Adrenal gland (tissue), 12 donors: ENCODE measurements around the gene SERTAD1. TPM values are rescaled to one million over a fixed set of nuclear protein-coding genes. Genes with fewer than 3 reads are reported as not detected.
A peak's percentile ranks its signal among the peaks of the same experiment; 100 is the strongest.

ENCODE experiments used
- DNase-seq, 7 donors: peaks; one replicate each; pipeline ENCODE4 v3.0.0-alpha.2; 2019 to 2020
- H3K27ac ChIP-seq, 5 donors: fragments of 200-600 bp; sonication (generic) in 4 of 5; 1 replicate in 3 of 5; 2 replicates in 2 of 5; pipeline versions ENCODE4 v1.5.1 to v1.8.0; 2016 to 2020; ENCODE audit warnings: mild to moderate bottlenecking in 1 of 5
- H3K27me3 ChIP-seq: fragments of 200-600 bp; 2 replicates; pipeline ENCODE4 v1.8.0; 2021
- H3K36me3 ChIP-seq, 2 donors: fragments of 200-600 bp; replicated peaks in 1 of 2; 1 replicate in 1 of 2; 2 replicates in 1 of 2; pipeline versions ENCODE4 v1.5.1 to v1.8.0; 2018 to 2022
- H3K4me1 ChIP-seq, 2 donors: fragments of 200-600 bp; replicated peaks in 1 of 2; 1 replicate in 1 of 2; 2 replicates in 1 of 2; pipeline versions ENCODE4 v1.5.1 to v1.8.0; 2018 to 2021
- H3K4me3 ChIP-seq, 4 donors: fragments of 200-600 bp; sonication (generic) in 3 of 4; one replicate each; pipeline ENCODE4 v1.5.1; 2016 to 2018
- H3K9me3 ChIP-seq, 3 donors: fragments of 200-600 bp; sonication (generic) in 1 of 3; replicated peaks in 1 of 3; 1 replicate in 2 of 3; 2 replicates in 1 of 3; pipeline versions ENCODE4 v1.5.1 to v1.8.0; 2016 to 2021
- POLR2A ChIP-seq, 2 donors: fragments of 450-650 bp; IDR thresholded peaks; one replicate each; pipeline ENCODE4 v1.6.1; 2017; ENCODE audit warnings: antibody characterized with exemption in 2 of 2, mild to moderate bottlenecking in 2 of 2, moderate library complexity in 1 of 2
- WGBS, 4 donors: extraction: QIAGEN DNeasy Blood & Tissue Kit in 2 of 4; methylation state at CpG; one replicate each; pipeline versions ENCODE4 v1.1.5 to v1.1.7; 2013 to 2017; 5-methylcytosine and 5-hydroxymethylcytosine counted together
- intact Hi-C, 2 donors: fragments of 100-400 bp; cut with DNase I; formaldehyde crosslinking; loops; one replicate each; pipeline versions ENCODE4 v1.14.1 to v1.15.0; 2022 to 2023
- polyA plus RNA-seq, 3 donors: library from polyadenylated mRNA; stranded (reverse); fragments of 200-250 nt in 2 of 3; fragments of 350-450 nt in 1 of 3; fragmentation: Illumina TruSeq in 1 of 3; extraction: RNeasy Lipid Tissue Mini Kit (QIAGEN cat#74804) in 1 of 3; gene quantifications; one replicate each; pipeline ENCODE4 v1.2.3, GENCODE V29; 2013 to 2014
- total RNA-seq, 9 donors: library from RNA; depleted of rRNA in 4 of 9; stranded (reverse); fragments of >200 nt in 4 of 9; fragments of 120-200 nt in 1 of 9; fragmentation: NEBNext Ultra II Directional in 1 of 9; extraction: Animal tissue kit (Norgen Biotek cat#: 25700) in 1 of 9; gene quantifications; one replicate each; pipeline versions ENCODE4 v1.1.0 to v1.2.4, GENCODE V29; 2013 to 2023
- TF ChIP-seq, protein P1 (sequence below), 6 experiments: fragments of 450-650 bp in 4 of 6; fragments of 200-600 bp in 2 of 6; sonication (generic) in 1 of 6; IDR thresholded peaks; 1 replicate in 5 of 6; 2 replicates in 1 of 6; pipeline versions ENCODE4 v1.5.1 to v1.8.0; 2016 to 2021; ENCODE audit warnings: antibody characterized with exemption in 6 of 6, mild to moderate bottlenecking in 2 of 6, moderate library complexity in 1 of 6
- donor health status: healthy with polysubstance abuse.
- donor health status: Bipolar disorder and iron deficiency.
- donor health status: DM: yes; HTN: yes; CAD: no.
- donor health status: DM: no; HTN: no; CAD: no.
- donor health status: DM: no; HTN: no; CAD: no.
- donor health status: DM: yes; HTN: yes; CAD: no.

Gene SERTAD1
- total and polyA plus RNA-seq, 12 donors: 1.7 to 20.8 (median 13.0) TPM

- 51 to 57% (median 55%) methylated on average over 14 of the region's 14 CpGs for WGBS, 4 donors
- DNase-seq: no peak
- Histone ChIP-seq H3K27ac (peak overlapping the region; percentile 94 to 99 (median 98)), H3K36me3 (peaks cover 0 to 12% of the 10 kb centered on the region in 2 donors), H3K4me3 (peak overlapping the region in 1 of 4 donors; percentile 63), H3K27me3 (no peaks in the 10 kb centered on the region), H3K4me1 (peaks cover 6 to 47% of the 10 kb centered on the region in 2 donors), H3K9me3 (no peaks in the 10 kb centered on the region)
- intact Hi-C loops: no loop called here
- TF ChIP-seq POLR2A (IDR thresholded peaks at IDR 0.05): no peak
- TF ChIP-seq, protein P1, sequence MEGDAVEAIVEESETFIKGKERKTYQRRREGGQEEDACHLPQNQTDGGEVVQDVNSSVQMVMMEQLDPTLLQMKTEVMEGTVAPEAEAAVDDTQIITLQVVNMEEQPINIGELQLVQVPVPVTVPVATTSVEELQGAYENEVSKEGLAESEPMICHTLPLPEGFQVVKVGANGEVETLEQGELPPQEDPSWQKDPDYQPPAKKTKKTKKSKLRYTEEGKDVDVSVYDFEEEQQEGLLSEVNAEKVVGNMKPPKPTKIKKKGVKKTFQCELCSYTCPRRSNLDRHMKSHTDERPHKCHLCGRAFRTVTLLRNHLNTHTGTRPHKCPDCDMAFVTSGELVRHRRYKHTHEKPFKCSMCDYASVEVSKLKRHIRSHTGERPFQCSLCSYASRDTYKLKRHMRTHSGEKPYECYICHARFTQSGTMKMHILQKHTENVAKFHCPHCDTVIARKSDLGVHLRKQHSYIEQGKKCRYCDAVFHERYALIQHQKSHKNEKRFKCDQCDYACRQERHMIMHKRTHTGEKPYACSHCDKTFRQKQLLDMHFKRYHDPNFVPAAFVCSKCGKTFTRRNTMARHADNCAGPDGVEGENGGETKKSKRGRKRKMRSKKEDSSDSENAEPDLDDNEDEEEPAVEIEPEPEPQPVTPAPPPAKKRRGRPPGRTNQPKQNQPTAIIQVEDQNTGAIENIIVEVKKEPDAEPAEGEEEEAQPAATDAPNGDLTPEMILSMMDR (IDR thresholded peaks at IDR 0.05): no peak
Measured at GRCh38 chr19:40420451-40420765, 5.4 kb downstream of the SERTAD1 start.

DNA sequence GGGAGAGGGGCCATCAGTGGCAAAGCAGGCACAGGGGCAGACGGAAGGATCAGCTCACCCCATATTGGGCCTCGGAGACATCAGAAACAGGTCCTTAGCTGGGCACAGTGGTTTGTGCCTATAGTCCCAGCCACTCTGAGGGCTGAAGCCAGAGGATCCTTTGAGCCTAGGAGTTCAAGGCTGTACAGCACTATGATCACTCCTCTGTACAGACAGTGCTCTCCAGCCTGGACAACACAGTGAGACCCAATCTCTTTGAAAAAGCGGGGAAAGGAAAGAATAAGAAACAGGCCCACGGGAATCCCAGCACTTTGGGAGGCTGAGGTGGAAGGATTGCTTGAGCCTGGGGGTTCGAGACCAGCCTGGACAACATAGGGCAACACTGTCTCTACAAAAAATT lies 6.0 kb downstream of the SERTAD1 start:
- Histone ChIP-seq H3K27ac (peak overlapping the region in 1 of 5 donors; percentile 97), H3K36me3 (peaks cover 0 to 12% of the 10 kb centered on the region in 2 donors), H3K4me1 (peaks cover 6 to 47% of the 10 kb centered on the region in 2 donors), H3K9me3 (no peaks in the 10 kb centered on the region), H3K4me3 (no peak overlapping the region), H3K27me3 (no peaks in the 10 kb centered on the region)
- 87 to 97% (median 93%) methylated on average over 5 of the region's 5 CpGs for WGBS, 4 donors
- DNase-seq: peak in 1 of 7 donors; percentile 24
- intact Hi-C loops: no loop called here
- TF ChIP-seq, protein P1 (IDR thresholded peaks at IDR 0.05): no peak
- TF ChIP-seq POLR2A (IDR thresholded peaks at IDR 0.05): no peak

DNA sequence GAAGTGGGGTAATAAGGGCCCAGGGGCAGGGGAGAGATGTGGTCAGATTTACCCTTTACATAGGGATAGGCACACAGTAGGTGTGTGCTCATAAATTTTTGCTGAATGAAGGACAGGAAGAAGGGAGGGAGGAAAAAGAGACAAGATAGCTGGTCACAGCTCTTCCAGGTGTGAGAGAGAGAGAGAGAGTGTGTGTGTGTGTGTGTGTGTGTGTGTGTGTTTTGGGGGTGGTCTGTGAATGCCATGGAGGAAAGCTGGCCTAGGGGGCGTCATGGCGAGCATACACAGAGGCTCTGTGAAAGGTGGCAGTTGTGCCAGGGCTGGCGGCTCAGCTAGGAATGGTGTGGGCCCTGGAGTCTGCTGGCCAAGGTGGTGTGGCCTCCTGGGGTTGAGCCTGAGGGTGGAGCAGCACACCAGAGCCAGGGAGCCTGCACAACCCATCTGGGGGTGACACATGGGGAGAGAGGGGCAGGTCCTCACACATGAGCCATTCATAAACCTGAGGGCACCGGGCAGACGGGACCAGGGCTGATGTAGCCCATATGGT lies 6.7 kb downstream of the SERTAD1 start:
- H3K27me3 ChIP-seq: no peaks in the 10 kb centered on the region
- peak in 1 of 7 donors; percentile 28 for DNase-seq
- H3K9me3 ChIP-seq: no peaks in the 10 kb centered on the region
- H3K36me3 ChIP-seq: peaks cover 0 to 12% of the 10 kb centered on the region in 2 donors
- no peak overlapping the region for H3K4me3 ChIP-seq
- intact Hi-C loops: no loop called here
- 76 to 87% (median 79%) methylated on average over 4 to 5 of the region's 5 CpGs for WGBS, 4 donors
- no peak overlapping the region for H3K27ac ChIP-seq
- TF ChIP-seq, protein P1 (IDR thresholded peaks at IDR 0.05): no peak
- no peak for TF ChIP-seq POLR2A (IDR thresholded peaks at IDR 0.05)
- H3K4me1 ChIP-seq: peaks cover 6 to 41% of the 10 kb centered on the region in 2 donors

DNA sequence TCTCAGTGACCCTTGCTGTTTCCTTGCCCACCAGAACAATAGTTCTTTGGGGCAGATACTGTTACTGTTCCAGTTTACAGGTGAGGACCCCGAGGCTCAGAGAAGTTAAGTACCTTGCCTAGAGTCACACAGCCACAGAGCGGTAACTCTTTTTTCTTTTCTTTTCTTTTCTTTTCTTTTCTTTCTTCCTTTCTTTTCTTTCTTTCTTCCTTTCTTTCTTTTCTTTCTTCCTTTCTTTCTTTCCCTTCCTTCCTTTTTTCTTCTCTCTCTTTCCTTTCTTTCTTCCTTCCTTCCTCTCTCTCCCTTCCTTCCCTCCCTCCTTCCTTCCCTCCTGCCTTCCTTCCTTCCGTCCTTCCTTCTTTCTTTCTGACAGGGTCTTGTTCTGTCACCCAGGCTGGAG lies 7.8 kb downstream of the SERTAD1 start:
- WGBS, 4 donors: 83 to 93% (median 89%) methylated on average over 3 of the region's 3 CpGs
- Histone ChIP-seq H3K4me1 (peaks cover 6 to 31% of the 10 kb centered on the region in 2 donors), H3K36me3 (peaks cover 0 to 8% of the 10 kb centered on the region in 2 donors), H3K9me3 (no peaks in the 10 kb centered on the region), H3K27ac (peak overlapping the region in 2 of 5 donors; percentile 64 to 84), H3K27me3 (no peaks in the 10 kb centered on the region), H3K4me3 (no peak overlapping the region)
- intact Hi-C loops: no loop called here
- no peak for DNase-seq
- TF ChIP-seq, protein P1 (IDR thresholded peaks at IDR 0.05): no peak
- TF ChIP-seq POLR2A (IDR thresholded peaks at IDR 0.05): no peak
